HG03139 (cell line): Measurements from ENCODE around the gene GDPD4.

ENCODE experiments used
- ATAC-seq: cut with Tn5 transposase; IDR thresholded peaks from one replicate; pipeline ENCODE4 v1.9.1; 2021; ENCODE audit not compliant: unreplicated experiment

GDPD4 gene

DNA sequence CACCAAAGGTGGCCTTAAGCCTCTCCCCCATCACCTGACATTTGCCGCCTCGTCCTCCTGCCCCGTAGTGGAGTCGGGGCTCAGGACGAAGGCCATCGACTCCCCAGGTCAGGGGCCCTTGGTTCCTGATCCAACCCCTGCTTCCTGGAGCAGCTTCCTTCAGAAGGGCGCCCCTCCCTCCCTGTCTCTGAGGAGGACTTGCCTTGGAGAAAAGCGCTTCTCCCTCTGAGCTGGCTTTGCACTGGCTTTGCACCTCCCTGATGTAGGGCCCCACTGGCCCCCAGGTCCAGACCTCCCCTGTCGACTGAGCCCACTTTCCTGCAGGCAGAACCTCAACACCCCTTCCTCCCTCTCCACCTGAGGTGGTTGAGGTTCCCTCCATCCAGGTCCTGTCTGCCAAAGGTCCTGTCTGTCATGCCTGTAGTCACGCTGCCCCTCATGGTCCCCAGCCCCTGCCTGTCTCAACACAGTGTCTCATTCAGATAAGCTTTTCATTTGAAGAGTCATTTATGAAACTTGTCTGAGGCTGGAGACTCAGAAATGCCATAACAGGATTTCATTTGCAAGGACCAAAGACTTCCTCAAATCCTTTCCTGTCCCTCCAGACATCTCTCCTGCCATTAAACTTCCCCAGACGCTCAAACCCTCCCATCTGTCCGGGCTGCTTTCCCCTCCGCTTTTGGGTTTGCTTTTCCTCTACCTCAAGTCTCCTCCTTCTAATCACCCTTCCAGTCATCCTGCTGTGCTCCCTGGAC is 95.0 kb downstream of the GDPD4 start:
- no peak for ATAC-seq

- no peak for ATAC-seq
These were observed 95.8 kb downstream of the GDPD4 start for GRCh38 chr11:77205467-77206263.

DNA sequence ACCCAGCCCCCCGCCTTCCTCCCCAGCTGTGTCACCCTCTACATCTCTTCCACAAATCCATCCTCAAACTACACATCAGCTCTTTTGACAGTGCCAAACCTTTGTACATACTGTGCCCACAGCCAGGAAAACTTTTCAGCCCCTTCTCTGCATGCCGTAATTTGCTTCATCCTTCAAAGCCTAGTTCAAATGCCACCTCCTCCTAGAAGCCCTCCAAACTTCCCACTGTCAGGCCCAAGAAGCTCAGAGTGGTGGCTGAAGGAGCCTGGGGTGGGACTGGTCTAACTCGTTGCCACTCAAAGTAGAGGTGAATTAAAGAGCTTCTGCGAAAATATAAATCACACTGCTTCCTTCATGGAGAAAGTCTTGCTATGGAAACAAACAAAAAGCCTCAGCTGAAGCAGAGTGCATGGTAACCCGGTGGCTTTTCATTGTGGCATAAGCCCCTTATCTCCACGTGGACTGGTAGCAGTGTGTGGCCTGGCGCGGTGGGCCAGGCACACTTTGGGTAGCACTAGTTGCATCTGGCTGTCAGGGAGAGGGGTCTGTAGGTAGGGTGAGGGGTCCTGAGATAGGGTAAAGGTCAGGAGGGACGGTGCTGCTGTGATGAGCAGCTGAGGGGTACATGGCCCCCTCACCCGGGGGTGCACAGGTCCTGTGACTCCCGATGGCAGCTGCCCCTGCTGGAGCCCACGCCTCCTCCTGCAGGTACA is 96.6 kb downstream of the GDPD4 start:
- ATAC-seq: no peak

DNA sequence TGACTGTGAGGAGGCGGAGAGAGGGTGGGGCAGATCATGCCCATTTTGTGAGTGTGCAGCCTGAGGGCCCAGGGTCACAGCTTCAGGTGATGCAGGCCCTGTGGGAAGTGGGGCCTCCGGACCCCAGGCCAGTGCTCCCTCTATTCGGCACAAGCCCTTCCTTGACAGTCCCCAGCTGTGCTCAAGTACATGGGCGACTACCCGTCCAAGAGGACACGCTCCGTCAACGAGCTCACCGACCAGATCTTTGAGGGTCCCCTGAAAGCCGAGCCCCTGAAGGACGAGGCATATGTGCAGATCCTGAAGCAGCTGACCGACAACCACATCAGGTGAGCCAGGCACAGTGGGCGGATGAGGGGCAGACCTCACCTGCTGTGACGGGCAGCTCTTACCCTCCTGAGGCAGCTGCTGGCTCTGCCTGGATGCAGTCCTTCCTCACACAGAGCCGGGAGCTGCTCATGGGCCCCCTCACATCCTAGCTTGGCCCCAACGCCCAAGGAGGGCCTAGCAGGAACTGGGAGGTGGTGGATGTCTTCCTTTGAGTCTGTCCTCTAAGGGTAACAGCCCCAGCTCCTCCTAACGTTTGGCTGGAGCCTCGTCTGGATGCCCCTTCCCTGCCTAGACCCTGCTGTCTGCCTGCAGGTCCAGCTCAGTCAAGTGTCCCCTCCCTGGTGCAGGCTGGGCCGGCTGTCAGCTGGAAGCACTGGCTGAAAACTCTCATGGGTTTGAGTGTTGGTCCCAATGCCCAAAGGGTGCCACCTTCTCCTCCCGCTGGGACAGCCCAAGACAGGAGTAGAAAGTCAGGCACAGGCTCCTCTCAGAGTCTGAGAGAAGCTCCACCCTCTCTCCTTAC is 97.4 kb downstream of the GDPD4 start:
- no peak for ATAC-seq

- ATAC-seq: no peak
These were observed 98.3 kb downstream of the GDPD4 start for GRCh38 chr11:77202941-77203900.

DNA sequence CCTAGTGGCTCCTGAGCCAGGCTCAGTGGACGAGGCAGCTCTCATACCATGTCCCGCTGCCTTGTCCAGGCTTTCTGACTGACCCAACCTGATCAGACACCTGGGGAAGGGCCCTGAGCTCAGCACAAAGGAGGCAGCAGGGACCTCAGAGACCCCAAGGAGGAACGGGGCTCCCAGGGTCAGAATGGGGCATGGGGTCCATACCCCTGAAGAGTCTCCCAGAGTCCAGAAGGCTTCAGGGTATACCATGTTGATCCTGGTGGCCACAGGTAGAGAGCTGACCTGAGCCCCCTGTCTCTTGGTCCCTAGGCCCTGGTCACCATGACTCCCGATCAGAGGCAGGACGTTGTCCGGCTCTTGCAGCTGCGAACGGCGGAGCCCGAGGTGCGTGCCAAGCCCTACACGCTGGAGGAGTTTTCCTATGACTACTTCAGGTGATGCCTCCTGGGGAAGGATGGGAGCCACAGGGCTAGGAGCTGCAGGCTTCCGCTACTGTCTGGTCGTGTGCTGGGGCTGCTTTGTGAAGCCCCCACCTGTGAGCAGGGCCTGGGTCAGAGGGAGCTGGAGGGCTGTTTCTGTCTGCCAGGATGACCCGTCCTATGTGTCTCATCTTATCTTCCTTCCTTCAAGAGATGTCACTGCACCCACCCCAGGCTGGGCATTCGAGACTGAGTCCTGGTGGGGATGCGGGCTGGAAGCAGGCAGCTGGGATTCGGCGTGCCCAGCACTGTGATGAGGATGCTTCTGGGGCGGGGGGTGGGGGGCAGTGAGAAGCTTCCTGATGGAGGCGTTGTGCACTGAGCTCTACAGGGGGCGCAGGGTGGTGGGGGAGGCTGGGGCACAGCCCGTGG is 99.3 kb downstream of the GDPD4 start:
- no peak for ATAC-seq

DNA sequence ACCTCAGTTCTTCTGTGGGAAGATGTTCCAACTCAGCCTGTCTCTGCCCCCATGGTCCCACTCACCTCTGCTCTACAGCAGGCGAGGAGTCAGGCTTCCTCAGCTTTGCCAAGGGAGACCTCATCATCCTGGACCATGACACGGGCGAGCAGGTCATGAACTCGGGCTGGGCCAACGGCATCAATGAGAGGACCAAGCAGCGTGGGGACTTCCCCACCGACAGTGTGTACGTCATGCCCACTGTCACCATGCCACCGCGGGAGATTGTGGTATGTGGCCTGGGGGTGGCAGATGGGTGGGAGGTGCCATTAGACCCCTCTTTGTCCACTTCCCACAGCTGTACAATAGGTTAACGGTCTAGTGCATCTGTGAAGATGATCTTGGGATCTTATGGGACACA is 100.1 kb downstream of the GDPD4 start:
- no peak for ATAC-seq

GRCh38 chr11:77200351-77201268 is 100.9 kb downstream of the GDPD4 start:
- no peak for ATAC-seq

- ATAC-seq: no peak
These were observed 102.2 kb downstream of the GDPD4 start for GRCh38 chr11:77199137-77199745.

GRCh38 chr11:77198440-77198849 is 103.0 kb downstream of the GDPD4 start:
- no peak for ATAC-seq

GRCh38 chr11:77197626-77198320 is 103.7 kb downstream of the GDPD4 start:
- ATAC-seq: no peak

- ATAC-seq: no peak
These were observed 104.5 kb downstream of the GDPD4 start for GRCh38 chr11:77196961-77197360.

GRCh38 chr11:77195071-77195755 is 106.3 kb downstream of the GDPD4 start:
- no peak for ATAC-seq

- ATAC-seq: no peak
These were observed 107.3 kb downstream of the GDPD4 start for GRCh38 chr11:77193911-77194830.

GRCh38 chr11:77193167-77193566 is 108.3 kb downstream of the GDPD4 start:
- no peak for ATAC-seq
